OCI-LY3 (cell line): ENCODE results near the gene EPHB1.

Source experiments
- H2AFZ ChIP-seq: fragments of 200-600, 300-600 bp; shearing (Covaris generic); 2 replicates; pipeline ENCODE4 v1.6.0; 2014; ENCODE audit warnings: antibody characterized with exemption, low read depth, low read length
- H3K27ac ChIP-seq: fragments of 200-600, 300-600 bp; sonication (generic); 2 replicates; pipeline ENCODE4 v1.5.1; 2014; ENCODE audit warnings: mild to moderate bottlenecking, low read length, moderate library complexity, mixed read lengths
- H3K27me3 ChIP-seq: fragments of 200-600, 300-600 bp; sonication (generic); 2 replicates; pipeline ENCODE4 v1.6.1; 2014; ENCODE audit warnings: low read depth, low read length, mixed read lengths
- H3K36me3 ChIP-seq: fragments of 200-600, 300-600 bp; sonication (generic); replicated peaks from 2 replicates; pipeline ENCODE3; 2014; ENCODE audit warnings: low read depth, low read length, mixed read lengths
- H3K4me1 ChIP-seq: fragments of 300-600, 200-600 bp; sonication (generic); 2 replicates; pipeline ENCODE4 v1.6.1; 2014; ENCODE audit warnings: low read length, mixed read lengths
- H3K4me2 ChIP-seq: fragments of 200-600, 300-600 bp; sonication (generic); 2 replicates; pipeline ENCODE4 v1.6.1; 2014; ENCODE audit warnings: low read length, mixed read lengths
- H3K4me3 ChIP-seq: fragments of 300-600, 200-600 bp; sonication (generic); 2 replicates; pipeline ENCODE4 v1.5.1; 2014; ENCODE audit warnings: antibody characterized with exemption, mild to moderate bottlenecking, low read length, moderate library complexity
- H3K79me2 ChIP-seq: fragments of 300-600, 200-600 bp; shearing (Covaris generic); 2 replicates; pipeline ENCODE4 v1.6.1; 2014; ENCODE audit warnings: mild to moderate bottlenecking, low read length, mixed read lengths
- H3K9ac ChIP-seq: fragments of 300-600, 200-600 bp; shearing (Covaris generic); 2 replicates; pipeline ENCODE4 v1.6.0; 2014; ENCODE audit warnings: mild to moderate bottlenecking, low read length, moderate library complexity
- H3K9me3 ChIP-seq: fragments of 200-600, 300-600 bp; shearing (Covaris generic); 2 replicates; pipeline ENCODE4 v1.6.1; 2014; ENCODE audit warnings: low read length, mixed read lengths; ENCODE audit not compliant: insufficient read depth
- H4K20me1 ChIP-seq: fragments of 200-600, 300-600 bp; sonication (generic); 2 replicates; pipeline ENCODE4 v1.6.1; 2016; ENCODE audit warnings: low read length, mixed read lengths; ENCODE audit not compliant: insufficient read depth
- CTCF ChIP-seq: fragments of 200-600, 300-600 bp; sonication (generic); IDR thresholded peaks from 2 replicates; pipeline ENCODE4 v1.5.1; 2014; ENCODE audit warnings: antibody characterized with exemption, low read length, low read depth
- EZH2phosphoT487 ChIP-seq: fragments of 200-600 bp; shearing (Covaris generic); IDR thresholded peaks from 2 replicates; pipeline ENCODE4 v1.6.1; 2018; ENCODE audit warnings: antibody characterized with exemption, mixed run types, low read depth

EPHB1 gene

GRCh38 chr3:135262441-135262840 is 467.4 kb downstream of the EPHB1 start:
- Histone ChIP-seq H3K9ac (no peak overlapping the region), H3K36me3 (peaks cover 50% of the 10 kb centered on the region), H3K4me2 (no peak overlapping the region), H3K4me3 (no peak overlapping the region), H3K9me3 (no peaks in the 10 kb centered on the region), H4K20me1 (peaks cover 8% of the 10 kb centered on the region), H3K4me1 (no peaks in the 10 kb centered on the region), H2AFZ (no peak overlapping the region), H3K27ac (no peak overlapping the region), H3K27me3 (no peaks in the 10 kb centered on the region), H3K79me2 (no peaks in the 10 kb centered on the region)
- TF ChIP-seq CTCF (no peak), EZH2phosphoT487 (no peak)

- TF ChIP-seq EZH2phosphoT487 (no peak), CTCF (no peak)
- no peak overlapping the region for H3K9ac ChIP-seq
- H3K79me2 ChIP-seq = no peaks in the 10 kb centered on the region
- H3K4me3 ChIP-seq = no peak overlapping the region
- H3K36me3 ChIP-seq = peaks cover 49% of the 10 kb centered on the region
- H2AFZ ChIP-seq = no peak overlapping the region
- H3K4me1 ChIP-seq = no peaks in the 10 kb centered on the region
- no peaks in the 10 kb centered on the region for H3K27me3 ChIP-seq
- no peak overlapping the region for H3K4me2 ChIP-seq
- peaks cover 7% of the 10 kb centered on the region for H4K20me1 ChIP-seq
- H3K27ac ChIP-seq = no peak overlapping the region
- H3K9me3 ChIP-seq = no peaks in the 10 kb centered on the region
Measured at GRCh38 chr3:135263331-135263730, 468.3 kb downstream of the EPHB1 start.

GRCh38 chr3:135267487-135267886 is 472.4 kb downstream of the EPHB1 start:
- Histone ChIP-seq H3K27me3 (no peaks in the 10 kb centered on the region), H3K4me1 (no peaks in the 10 kb centered on the region), H3K27ac (no peak overlapping the region), H3K36me3 (peaks cover 10% of the 10 kb centered on the region), H3K4me2 (no peak overlapping the region), H2AFZ (no peak overlapping the region), H3K9ac (no peak overlapping the region), H3K4me3 (no peak overlapping the region), H4K20me1 (no peaks in the 10 kb centered on the region; the same call in 1 of the 2 replicates), H3K9me3 (no peaks in the 10 kb centered on the region), H3K79me2 (no peaks in the 10 kb centered on the region)
- TF ChIP-seq CTCF (no peak), EZH2phosphoT487 (no peak)

- TF ChIP-seq CTCF = no peak
- TF ChIP-seq EZH2phosphoT487 = no peak
Measured at GRCh38 chr3:135268941-135269532, 474.0 kb downstream of the EPHB1 start.

More at GRCh38 chr3:135268941-135269532, 474.0 kb downstream of the EPHB1 start:
- no peak overlapping the region for H3K4me3 ChIP-seq
- no peak overlapping the region for H3K27ac ChIP-seq
- H3K27me3 ChIP-seq = no peaks in the 10 kb centered on the region
- no peak overlapping the region for H3K9ac ChIP-seq
- peaks cover 2% of the 10 kb centered on the region for H3K36me3 ChIP-seq
- no peak overlapping the region for H2AFZ ChIP-seq
- no peak overlapping the region for H3K4me2 ChIP-seq
- no peaks in the 10 kb centered on the region for H3K4me1 ChIP-seq
- no peaks in the 10 kb centered on the region for H4K20me1 ChIP-seq
- H3K79me2 ChIP-seq = no peaks in the 10 kb centered on the region
- H3K9me3 ChIP-seq = no peaks in the 10 kb centered on the region
